KMS-11 (cell line): ENCODE measurements around the gene TEX14.

Experiments
- H2AFZ ChIP-seq: fragments of 200-600 bp; sonication (generic); 2 replicates; pipeline ENCODE4 v1.6.1; 2016; ENCODE audit warnings: antibody characterized with exemption, mixed run types, low read depth
- H3K27ac ChIP-seq: fragments of 200-600 bp; sonication (generic); 2 replicates; pipeline ENCODE4 v1.6.1; 2016; ENCODE audit warnings: mild to moderate bottlenecking, mixed run types
- H3K27me3 ChIP-seq: fragments of 200-600 bp; sonication (generic); 2 replicates; pipeline ENCODE4 v1.6.1; 2017; ENCODE audit warnings: mild to moderate bottlenecking, low read depth, mixed run types, moderate library complexity; ENCODE audit not compliant: insufficient read depth
- H3K36me3 ChIP-seq: fragments of 200-600 bp; sonication (generic); 2 replicates; pipeline ENCODE4 v1.6.1; 2017; ENCODE audit warnings: mild to moderate bottlenecking, mixed run types; ENCODE audit not compliant: insufficient read depth
- H3K4me1 ChIP-seq: fragments of 200-600 bp; sonication (generic); 2 replicates; pipeline ENCODE4 v1.6.1; 2016; ENCODE audit warnings: mild to moderate bottlenecking, low read depth, mixed run types; ENCODE audit not compliant: poor library complexity, severe bottlenecking
- H3K4me2 ChIP-seq: fragments of 200-600 bp; sonication (generic); 2 replicates; pipeline ENCODE4 v1.7.0; 2016; ENCODE audit warnings: mild to moderate bottlenecking, mixed run types
- H3K4me3 ChIP-seq: fragments of 200-600 bp; sonication (generic); IDR thresholded peaks from 2 replicates; pipeline ENCODE4 v1.6.1; 2017; ENCODE audit warnings: low read depth, low read length, mixed read lengths; ENCODE audit not compliant: insufficient read depth
- H3K79me2 ChIP-seq: fragments of 200-600 bp; sonication (generic); 2 replicates; pipeline ENCODE4 v1.6.1; 2016; ENCODE audit warnings: low read depth, mixed run types; ENCODE audit not compliant: insufficient read depth
- H3K9ac ChIP-seq: fragments of 200-600 bp; sonication (generic); 2 replicates; pipeline ENCODE4 v1.6.1; 2016; ENCODE audit warnings: mild to moderate bottlenecking, mixed run types
- H4K20me1 ChIP-seq: fragments of 200-600 bp; sonication (generic); 2 replicates; pipeline ENCODE4 v1.6.1; 2016; ENCODE audit warnings: mild to moderate bottlenecking, mixed run types; ENCODE audit not compliant: insufficient read depth
- TF ChIP-seq, protein P1 (sequence below): fragments of 200-600 bp; sonication (generic); conservative IDR thresholded peaks from 2 replicates; pipeline ENCODE4 v1.6.1; 2017; ENCODE audit warnings: low read depth, mild to moderate bottlenecking, antibody characterized with exemption, low read length, moderate library complexity, mixed read lengths

The TEX14 gene

DNA sequence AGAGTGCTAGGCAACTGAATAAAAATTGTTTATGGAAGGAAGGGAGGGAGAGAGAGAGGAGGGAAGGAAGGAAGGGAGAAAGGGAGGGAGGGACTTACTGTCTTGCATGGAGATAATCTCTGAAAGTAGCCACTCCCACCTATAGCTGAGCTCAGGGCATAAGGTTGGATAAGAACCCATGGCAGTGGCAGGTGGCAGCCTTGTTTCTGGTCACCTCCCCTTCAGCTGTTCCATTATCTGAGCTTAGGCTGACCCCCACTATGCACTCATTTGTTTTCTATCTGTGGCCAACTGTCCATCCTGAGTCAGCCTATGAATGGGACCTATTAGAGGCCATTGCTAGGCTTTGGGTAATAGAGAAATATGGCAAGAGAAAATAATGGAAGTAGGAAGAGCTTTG lies 152.1 kb downstream of the TEX14 start:
- H4K20me1 ChIP-seq: no peaks in the 10 kb centered on the region
- no peaks in the 10 kb centered on the region for H3K4me1 ChIP-seq
- TF ChIP-seq, protein P1, sequence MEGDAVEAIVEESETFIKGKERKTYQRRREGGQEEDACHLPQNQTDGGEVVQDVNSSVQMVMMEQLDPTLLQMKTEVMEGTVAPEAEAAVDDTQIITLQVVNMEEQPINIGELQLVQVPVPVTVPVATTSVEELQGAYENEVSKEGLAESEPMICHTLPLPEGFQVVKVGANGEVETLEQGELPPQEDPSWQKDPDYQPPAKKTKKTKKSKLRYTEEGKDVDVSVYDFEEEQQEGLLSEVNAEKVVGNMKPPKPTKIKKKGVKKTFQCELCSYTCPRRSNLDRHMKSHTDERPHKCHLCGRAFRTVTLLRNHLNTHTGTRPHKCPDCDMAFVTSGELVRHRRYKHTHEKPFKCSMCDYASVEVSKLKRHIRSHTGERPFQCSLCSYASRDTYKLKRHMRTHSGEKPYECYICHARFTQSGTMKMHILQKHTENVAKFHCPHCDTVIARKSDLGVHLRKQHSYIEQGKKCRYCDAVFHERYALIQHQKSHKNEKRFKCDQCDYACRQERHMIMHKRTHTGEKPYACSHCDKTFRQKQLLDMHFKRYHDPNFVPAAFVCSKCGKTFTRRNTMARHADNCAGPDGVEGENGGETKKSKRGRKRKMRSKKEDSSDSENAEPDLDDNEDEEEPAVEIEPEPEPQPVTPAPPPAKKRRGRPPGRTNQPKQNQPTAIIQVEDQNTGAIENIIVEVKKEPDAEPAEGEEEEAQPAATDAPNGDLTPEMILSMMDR: no peak
- no peaks in the 10 kb centered on the region for H3K27me3 ChIP-seq
- H3K4me3 ChIP-seq: no peak overlapping the region
- H3K4me2 ChIP-seq: no peak overlapping the region
- H3K27ac ChIP-seq: no peak overlapping the region
- H3K36me3 ChIP-seq: no peaks in the 10 kb centered on the region
- no peaks in the 10 kb centered on the region for H3K79me2 ChIP-seq
- H2AFZ ChIP-seq: no peak overlapping the region
- H3K9ac ChIP-seq: no peak overlapping the region

DNA sequence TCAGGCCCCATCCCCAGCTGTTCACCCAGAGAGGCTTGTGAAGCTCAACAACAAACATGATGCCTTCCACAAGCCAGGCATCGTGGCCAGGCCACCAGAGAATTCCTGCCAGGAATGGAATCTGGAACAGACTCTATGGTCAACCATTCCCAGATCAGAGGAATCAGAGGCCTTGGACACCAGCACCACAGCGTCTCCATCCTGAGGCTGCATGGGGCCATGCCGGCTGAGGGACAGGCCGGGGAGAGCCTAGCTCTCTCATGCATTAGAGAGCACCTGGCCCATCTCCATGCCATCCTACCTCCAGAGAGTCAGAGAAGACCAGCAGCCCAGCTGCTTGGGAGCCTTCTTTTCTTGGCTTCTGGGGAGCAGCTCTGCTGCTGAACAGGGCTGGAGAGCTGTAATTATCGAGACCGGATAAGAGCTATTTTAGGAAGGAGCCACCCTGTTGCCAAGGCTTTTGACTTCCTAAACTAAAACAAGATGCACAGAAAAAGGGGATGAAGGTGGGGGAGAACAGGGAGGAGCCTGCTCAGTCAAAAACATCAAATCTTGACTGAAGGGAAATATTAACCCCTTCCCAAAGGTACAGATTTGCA lies 152.9 kb downstream of the TEX14 start:
- no peaks in the 10 kb centered on the region for H3K4me1 ChIP-seq
- H3K27ac ChIP-seq: no peak overlapping the region
- H3K9ac ChIP-seq: no peak overlapping the region
- no peak overlapping the region for H3K4me3 ChIP-seq
- no peaks in the 10 kb centered on the region for H3K79me2 ChIP-seq
- no peaks in the 10 kb centered on the region for H4K20me1 ChIP-seq
- TF ChIP-seq, protein P1: no peak
- no peak overlapping the region for H2AFZ ChIP-seq
- no peaks in the 10 kb centered on the region for H3K36me3 ChIP-seq
- H3K27me3 ChIP-seq: no peaks in the 10 kb centered on the region
- no peak overlapping the region for H3K4me2 ChIP-seq

DNA sequence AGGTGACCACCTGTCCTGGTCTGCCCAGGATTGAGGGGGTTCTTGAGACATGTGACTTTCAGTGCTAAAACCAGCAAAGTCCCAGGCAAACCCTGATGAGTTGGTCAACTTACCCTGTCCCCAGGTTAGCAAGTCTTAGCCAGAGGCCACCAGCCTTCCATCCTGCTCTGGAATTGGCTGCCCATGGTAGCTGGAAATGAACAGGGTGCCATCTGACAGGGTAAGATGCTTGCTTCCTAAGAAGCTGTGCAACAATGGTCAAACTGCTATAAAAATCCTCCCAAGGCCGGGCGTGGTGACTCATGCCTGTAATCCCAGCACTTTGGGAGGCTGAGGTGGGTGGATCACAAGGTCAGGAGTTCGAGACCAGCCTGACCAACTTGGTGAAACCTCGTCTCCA lies 154.6 kb downstream of the TEX14 start:
- Histone ChIP-seq H3K4me1 (peaks cover 4% of the 10 kb centered on the region), H3K79me2 (no peaks in the 10 kb centered on the region), H3K36me3 (no peaks in the 10 kb centered on the region), H2AFZ (no peak overlapping the region), H3K27me3 (0 out of 2 replicates have a peak, but pooled peaks cover 7% of the 10 kb centered on the region), H4K20me1 (no peaks in the 10 kb centered on the region), H3K4me2 (no peak overlapping the region), H3K9ac (no peak overlapping the region), H3K4me3 (no peak overlapping the region), H3K27ac (no peak overlapping the region)
- TF ChIP-seq, protein P1: no peak

DNA sequence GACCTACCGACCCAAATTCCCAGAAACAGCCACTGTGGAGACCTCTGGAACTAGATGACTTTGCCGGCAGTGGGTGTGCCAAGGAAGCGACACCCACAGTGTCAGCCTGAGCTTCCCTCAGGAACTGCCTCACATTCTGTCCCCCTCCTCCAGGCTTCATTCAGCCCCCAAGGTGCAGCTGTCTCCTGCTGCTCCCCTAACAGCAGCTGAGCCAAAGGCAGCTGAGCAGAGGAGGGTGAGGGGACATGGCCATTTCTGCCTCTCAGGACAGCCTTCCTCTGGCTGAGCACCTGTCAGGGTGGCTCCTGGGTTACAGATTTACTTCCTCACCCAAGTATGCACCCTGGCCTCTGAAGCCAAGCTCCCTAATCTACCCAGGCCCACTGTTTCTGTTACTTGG lies 155.3 kb downstream of the TEX14 start:
- Histone ChIP-seq H3K4me1 (peaks cover 6% of the 10 kb centered on the region), H3K27ac (no peak overlapping the region), H2AFZ (no peak overlapping the region), H3K9ac (no peak overlapping the region), H3K79me2 (no peaks in the 10 kb centered on the region), H3K4me3 (no peak overlapping the region), H4K20me1 (no peaks in the 10 kb centered on the region), H3K4me2 (no peak overlapping the region), H3K36me3 (no peaks in the 10 kb centered on the region), H3K27me3 (0 out of 2 replicates have a peak, but pooled peaks cover 9% of the 10 kb centered on the region)
- TF ChIP-seq, protein P1: no peak
